ENCODE measurements around the gene DCLK1. TPM values are rescaled to one million over a fixed set of nuclear protein-coding genes. Genes with fewer than 3 reads are reported as not detected.

The DCLK1 gene
- total RNA-seq, 1 experiment from 2014 or later = not detected

DNA sequence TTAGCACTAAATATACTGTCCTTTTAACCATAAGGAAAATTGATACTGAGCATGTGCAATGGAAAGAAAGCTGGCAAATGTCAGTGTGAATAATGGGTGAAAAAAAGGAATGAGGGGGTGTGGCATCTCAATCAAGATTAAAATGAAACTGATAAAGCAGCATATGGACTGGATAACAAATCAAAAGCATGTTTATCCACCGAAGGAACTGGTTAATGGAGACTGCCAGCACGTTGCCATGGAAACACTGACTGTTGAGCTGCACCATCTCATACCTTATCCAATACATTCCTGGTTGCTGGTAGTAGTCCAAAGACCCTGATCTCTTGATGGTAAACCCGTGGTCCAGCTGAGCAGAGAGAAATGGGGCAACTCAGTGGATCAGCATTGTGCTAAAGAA is 343.2 kb downstream of the DCLK1 start:
- no peak overlapping the region for H3K27ac ChIP-seq (ENCODE audit: low read length)
- ChIA-PET CTCF (no interaction called here), POLR2A (no interaction called here)
- in situ Hi-C loops (cut with HindIII; ENCODE audit: low pct_unique_long_range_greater_than_20kb, low sequenced_read_pairs) = no loop called here
- H3K4me3 ChIP-seq (ENCODE audit: low read depth in 2 of 2, low read length in 2 of 2) = no peak overlapping the region
- no peaks in the 10 kb centered on the region for H3K9me3 ChIP-seq (ENCODE audit: control insufficient read depth, insufficient read depth, low read depth, low read length)
- no peak for DNase-seq (ENCODE audit: low read depth, low spot score)
- BruUV-seq (replicated peaks) = no TSS peak
- H3K27me3 ChIP-seq (ENCODE audit: control insufficient read depth, insufficient read depth, low read length) = no peaks in the 10 kb centered on the region
- H3K36me3 ChIP-seq (ENCODE audit: control insufficient read depth, insufficient read depth, low read length) = no peaks in the 10 kb centered on the region
- TF ChIP-seq POLR2AphosphoS5 (IDR thresholded peaks at IDR 0.05; ENCODE audit: low read depth, low read length) (no peak), TCF7L2 (IDR thresholded peaks at IDR 0.05; ENCODE audit: low read depth, low read length) (no peak), SIN3A (IDR thresholded peaks at IDR 0.05; ENCODE audit: borderline replicate concordance, insufficient read depth, low read depth, low read length) (no peak)
- TF ChIP-seq, protein P1, sequence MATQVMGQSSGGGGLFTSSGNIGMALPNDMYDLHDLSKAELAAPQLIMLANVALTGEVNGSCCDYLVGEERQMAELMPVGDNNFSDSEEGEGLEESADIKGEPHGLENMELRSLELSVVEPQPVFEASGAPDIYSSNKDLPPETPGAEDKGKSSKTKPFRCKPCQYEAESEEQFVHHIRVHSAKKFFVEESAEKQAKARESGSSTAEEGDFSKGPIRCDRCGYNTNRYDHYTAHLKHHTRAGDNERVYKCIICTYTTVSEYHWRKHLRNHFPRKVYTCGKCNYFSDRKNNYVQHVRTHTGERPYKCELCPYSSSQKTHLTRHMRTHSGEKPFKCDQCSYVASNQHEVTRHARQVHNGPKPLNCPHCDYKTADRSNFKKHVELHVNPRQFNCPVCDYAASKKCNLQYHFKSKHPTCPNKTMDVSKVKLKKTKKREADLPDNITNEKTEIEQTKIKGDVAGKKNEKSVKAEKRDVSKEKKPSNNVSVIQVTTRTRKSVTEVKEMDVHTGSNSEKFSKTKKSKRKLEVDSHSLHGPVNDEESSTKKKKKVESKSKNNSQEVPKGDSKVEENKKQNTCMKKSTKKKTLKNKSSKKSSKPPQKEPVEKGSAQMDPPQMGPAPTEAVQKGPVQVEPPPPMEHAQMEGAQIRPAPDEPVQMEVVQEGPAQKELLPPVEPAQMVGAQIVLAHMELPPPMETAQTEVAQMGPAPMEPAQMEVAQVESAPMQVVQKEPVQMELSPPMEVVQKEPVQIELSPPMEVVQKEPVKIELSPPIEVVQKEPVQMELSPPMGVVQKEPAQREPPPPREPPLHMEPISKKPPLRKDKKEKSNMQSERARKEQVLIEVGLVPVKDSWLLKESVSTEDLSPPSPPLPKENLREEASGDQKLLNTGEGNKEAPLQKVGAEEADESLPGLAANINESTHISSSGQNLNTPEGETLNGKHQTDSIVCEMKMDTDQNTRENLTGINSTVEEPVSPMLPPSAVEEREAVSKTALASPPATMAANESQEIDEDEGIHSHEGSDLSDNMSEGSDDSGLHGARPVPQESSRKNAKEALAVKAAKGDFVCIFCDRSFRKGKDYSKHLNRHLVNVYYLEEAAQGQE (IDR thresholded peaks at IDR 0.05; ENCODE audit: insufficient read depth in 1 of 2, low read depth in 2 of 2, low read length in 1 of 2) = no peak
- TF ChIP-seq, protein P2, sequence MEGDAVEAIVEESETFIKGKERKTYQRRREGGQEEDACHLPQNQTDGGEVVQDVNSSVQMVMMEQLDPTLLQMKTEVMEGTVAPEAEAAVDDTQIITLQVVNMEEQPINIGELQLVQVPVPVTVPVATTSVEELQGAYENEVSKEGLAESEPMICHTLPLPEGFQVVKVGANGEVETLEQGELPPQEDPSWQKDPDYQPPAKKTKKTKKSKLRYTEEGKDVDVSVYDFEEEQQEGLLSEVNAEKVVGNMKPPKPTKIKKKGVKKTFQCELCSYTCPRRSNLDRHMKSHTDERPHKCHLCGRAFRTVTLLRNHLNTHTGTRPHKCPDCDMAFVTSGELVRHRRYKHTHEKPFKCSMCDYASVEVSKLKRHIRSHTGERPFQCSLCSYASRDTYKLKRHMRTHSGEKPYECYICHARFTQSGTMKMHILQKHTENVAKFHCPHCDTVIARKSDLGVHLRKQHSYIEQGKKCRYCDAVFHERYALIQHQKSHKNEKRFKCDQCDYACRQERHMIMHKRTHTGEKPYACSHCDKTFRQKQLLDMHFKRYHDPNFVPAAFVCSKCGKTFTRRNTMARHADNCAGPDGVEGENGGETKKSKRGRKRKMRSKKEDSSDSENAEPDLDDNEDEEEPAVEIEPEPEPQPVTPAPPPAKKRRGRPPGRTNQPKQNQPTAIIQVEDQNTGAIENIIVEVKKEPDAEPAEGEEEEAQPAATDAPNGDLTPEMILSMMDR (IDR thresholded peaks at IDR 0.05) = no peak
- intact Hi-C loops (cut with micrococcal nuclease; ENCODE audit: unreplicated experiment) = no loop called here
- no peak for ATAC-seq
- H3K4me1 ChIP-seq (ENCODE audit: control insufficient read depth, insufficient read depth, low read length) = no peaks in the 10 kb centered on the region

DNA sequence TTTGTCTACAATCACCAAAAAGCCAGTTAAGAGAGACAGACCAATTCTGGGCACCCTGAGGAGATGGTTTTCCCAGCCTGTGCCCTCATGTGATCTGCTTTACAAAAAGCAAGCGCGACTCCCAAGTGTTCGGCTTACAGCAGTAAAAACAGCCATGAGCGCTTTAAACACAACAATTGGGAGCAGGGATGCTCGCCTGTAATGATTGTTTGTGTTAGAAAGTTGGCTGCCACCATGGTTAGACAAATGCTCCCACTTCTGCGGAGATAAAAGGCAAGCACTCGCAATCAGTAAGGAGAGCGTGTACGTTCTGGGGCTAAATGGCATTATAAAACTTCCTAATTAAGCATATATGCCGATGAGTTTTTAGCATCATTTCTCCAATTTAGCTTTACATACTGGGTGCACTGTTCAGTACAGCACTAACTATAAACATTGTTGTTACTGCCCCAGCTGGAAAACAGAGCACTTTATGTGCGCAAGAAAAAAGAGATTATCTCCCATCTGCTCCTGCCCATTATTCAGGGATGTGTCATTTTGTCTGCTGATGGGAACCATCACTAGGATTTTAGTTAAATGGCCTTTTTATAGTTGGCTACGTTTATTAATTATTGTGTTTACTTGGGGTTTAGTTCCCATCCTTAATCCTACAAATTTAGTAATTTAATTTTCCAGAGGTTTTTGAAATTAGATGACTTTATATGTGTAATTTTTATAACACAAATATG is 345.4 kb downstream of the DCLK1 start:
- Histone ChIP-seq H3K27ac (ENCODE audit: low read length) (no peak overlapping the region), H3K9me3 (ENCODE audit: control insufficient read depth, insufficient read depth, low read depth, low read length) (no peaks in the 10 kb centered on the region), H3K27me3 (ENCODE audit: control insufficient read depth, insufficient read depth, low read length) (no peaks in the 10 kb centered on the region), H3K36me3 (ENCODE audit: control insufficient read depth, insufficient read depth, low read length) (no peaks in the 10 kb centered on the region), H3K4me1 (ENCODE audit: control insufficient read depth, insufficient read depth, low read length) (no peaks in the 10 kb centered on the region), H3K4me3 (ENCODE audit: low read depth in 2 of 2, low read length in 2 of 2) (no peak overlapping the region)
- no TSS peak for BruUV-seq (replicated peaks)
- ATAC-seq (no peak), DNase-seq (ENCODE audit: low read depth, low spot score) (no peak)
- CTCF ChIA-PET = no interaction called here
- POLR2A ChIA-PET = no interaction called here
- intact Hi-C loops (cut with micrococcal nuclease; ENCODE audit: unreplicated experiment) = no loop called here
- in situ Hi-C loops (cut with HindIII; ENCODE audit: low pct_unique_long_range_greater_than_20kb, low sequenced_read_pairs) = no loop called here
- no peak for TF ChIP-seq POLR2AphosphoS5 (IDR thresholded peaks at IDR 0.05; ENCODE audit: low read depth, low read length)
- TF ChIP-seq, protein P1 (IDR thresholded peaks at IDR 0.05; ENCODE audit: insufficient read depth in 1 of 2, low read depth in 2 of 2, low read length in 1 of 2) = no peak
- TF ChIP-seq, protein P2 (IDR thresholded peaks at IDR 0.05) = no peak
- TF ChIP-seq TCF7L2 (IDR thresholded peaks at IDR 0.05; ENCODE audit: low read depth, low read length) = no peak
- no peak for TF ChIP-seq SIN3A (IDR thresholded peaks at IDR 0.05; ENCODE audit: borderline replicate concordance, insufficient read depth, low read depth, low read length)
